MCF 10A (cell line): ENCODE measurements around the gene SEMA5A. TPM values are rescaled to one million over a fixed set of nuclear protein-coding genes. Genes with fewer than 3 reads are reported as not detected.

Source experiments
- BruUV-seq: library from RNA; stranded (reverse); fragments of 400-500 nt; replicated peaks from 2 replicates; lab custom pipeline; 2021; lab: Mats Ljungman, UMichigan
- CTCF ChIA-PET: fragments of 300-600 bp; sonication (Branson Sonifier 250); formaldehyde crosslinking; extraction: SDS; loops from one replicate; lab custom pipeline; 2021; ENCODE audit warnings: antibody characterized with exemption, inconsistent platforms; lab: Yijun Ruan, JAX
- POLR2A ChIA-PET: fragments of 300-600, 350-650 bp; sonication (Branson Sonifier 250); formaldehyde crosslinking; extraction: SDS; loops from one replicate; lab custom pipeline; 2020; ENCODE audit warnings: antibody characterized with exemption, inconsistent platforms; lab: Yijun Ruan, JAX
- DNase-seq: peaks from one replicate; pipeline ENCODE4 v3.0.0-alpha.2; 2018; ENCODE audit not compliant: unreplicated experiment
- H3K27ac Mint-ChIP-seq: one replicate; pipeline ENCODE4 v1.8.0; 2022; ENCODE audit warnings: mild to moderate bottlenecking, low read depth, mixed read lengths; ENCODE audit not compliant: unreplicated experiment
- H3K27me3 Mint-ChIP-seq: one replicate; pipeline ENCODE4 v1.8.0; 2022; ENCODE audit warnings: mixed read lengths; ENCODE audit not compliant: insufficient read depth, unreplicated experiment
- H3K36me3 Mint-ChIP-seq: one replicate; pipeline ENCODE4 v1.8.0; 2022; ENCODE audit warnings: mild to moderate bottlenecking, moderate library complexity, mixed read lengths; ENCODE audit not compliant: insufficient read depth, unreplicated experiment
- H3K4me1 Mint-ChIP-seq: one replicate; pipeline ENCODE4 v1.8.0; 2022; ENCODE audit warnings: mixed read lengths; ENCODE audit not compliant: insufficient read depth, unreplicated experiment
- H3K4me3 Mint-ChIP-seq: one replicate; pipeline ENCODE4 v1.8.0; 2022; ENCODE audit warnings: mild to moderate bottlenecking, moderate library complexity, mixed read lengths; ENCODE audit not compliant: unreplicated experiment
- H3K9me3 Mint-ChIP-seq: one replicate; pipeline ENCODE4 v1.8.0; 2022; ENCODE audit warnings: mixed read lengths; ENCODE audit not compliant: unreplicated experiment
- CTCF ChIP-seq: fragments of 200-600 bp; IDR thresholded peaks from one replicate; pipeline ENCODE4 v1.8.0; 2022; ENCODE audit warnings: antibody characterized with exemption, mild to moderate bottlenecking; ENCODE audit not compliant: unreplicated experiment
- intact Hi-C: fragments of 100-400 bp; cut with micrococcal nuclease; formaldehyde crosslinking; loops from 2 replicates; pipeline ENCODE4 v1.14.1; 2022
- total RNA-seq: library from RNA; stranded (reverse); gene quantifications from 2 replicates; pipeline ENCODE4 v1.2.3, GENCODE V29; 2022

SEMA5A gene
- total RNA-seq, 1 experiment from 2014 or later = 1.2 TPM

DNA sequence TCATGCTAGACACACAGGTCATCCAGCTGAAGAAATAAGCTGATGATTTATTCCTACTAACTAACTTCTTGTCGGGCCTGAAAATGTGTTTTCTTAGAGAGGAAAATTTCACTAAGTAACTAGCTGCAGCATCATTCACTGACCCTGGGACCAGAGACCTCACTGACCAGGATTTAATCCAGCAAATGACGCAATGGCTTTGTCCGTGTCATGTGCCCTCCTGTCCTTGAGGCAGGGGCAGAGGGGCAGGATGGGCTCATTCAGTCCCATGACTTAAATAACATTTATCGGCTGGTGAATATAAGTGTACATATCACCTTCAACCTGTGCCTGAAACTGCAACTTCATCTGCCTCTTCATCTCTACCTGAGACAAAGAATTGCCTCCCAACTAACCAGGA lies 154.8 kb downstream of the SEMA5A start:
- CTCF ChIA-PET = no interaction called here
- Mint-ChIP-seq H3K27me3 (no peaks in the 10 kb centered on the region), H3K36me3 (peaks cover 7% of the 10 kb centered on the region), H3K27ac (no peak overlapping the region), H3K4me3 (no peak overlapping the region), H3K9me3 (no peaks in the 10 kb centered on the region), H3K4me1 (no peaks in the 10 kb centered on the region)
- TF ChIP-seq CTCF = no peak
- POLR2A ChIA-PET = no interaction called here
- intact Hi-C loops = no loop called here
- no peak for DNase-seq
- no TSS peak for BruUV-seq

- Mint-ChIP-seq H3K27ac (no peak overlapping the region), H3K36me3 (peaks cover 7% of the 10 kb centered on the region), H3K4me3 (no peak overlapping the region), H3K9me3 (no peaks in the 10 kb centered on the region), H3K4me1 (no peaks in the 10 kb centered on the region), H3K27me3 (no peaks in the 10 kb centered on the region)
- BruUV-seq = no TSS peak
- ChIA-PET CTCF (no interaction called here), POLR2A (no interaction called here)
- TF ChIP-seq CTCF = no peak
- intact Hi-C loops = no loop called here
- no peak for DNase-seq
These were observed 155.8 kb downstream of the SEMA5A start for GRCh38 chr5:9390113-9390512.

GRCh38 chr5:9388941-9389674 lies 156.8 kb downstream of the SEMA5A start:
- intact Hi-C loops = no loop called here
- no peaks in the 10 kb centered on the region for H3K4me1 Mint-ChIP-seq
- POLR2A ChIA-PET = no interaction called here
- H3K9me3 Mint-ChIP-seq = no peaks in the 10 kb centered on the region
- TF ChIP-seq CTCF = no peak
- no peaks in the 10 kb centered on the region for H3K27me3 Mint-ChIP-seq
- H3K4me3 Mint-ChIP-seq = no peak overlapping the region
- BruUV-seq = no TSS peak
- peaks cover 7% of the 10 kb centered on the region for H3K36me3 Mint-ChIP-seq
- CTCF ChIA-PET = interaction anchor here (0.6 kb wide), 1 partner anchor 92 kb away, joined by 3 read pairs; no protein-coding TSS in a partner anchor
- H3K27ac Mint-ChIP-seq = no peak overlapping the region
- no peak for DNase-seq

DNA sequence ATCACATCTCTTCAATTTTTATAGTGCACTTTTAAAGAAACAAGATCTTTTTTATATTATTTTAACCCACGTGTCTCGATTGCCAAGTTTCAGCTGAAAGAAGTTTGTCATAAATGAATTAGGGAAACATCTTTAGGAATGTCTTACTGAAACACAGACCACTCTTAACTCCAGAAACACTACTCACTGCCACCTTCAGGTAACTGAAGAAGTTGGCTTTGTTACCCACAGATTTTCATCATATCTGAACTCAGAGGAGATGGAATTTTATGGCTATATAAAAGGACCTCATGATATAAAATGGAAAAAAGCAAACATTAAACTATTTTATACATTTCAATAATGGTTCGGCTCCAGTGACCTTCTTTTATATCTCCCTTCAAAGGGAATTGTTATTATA lies 158.0 kb downstream of the SEMA5A start:
- Mint-ChIP-seq H3K9me3 (no peaks in the 10 kb centered on the region), H3K27me3 (no peaks in the 10 kb centered on the region), H3K4me1 (no peaks in the 10 kb centered on the region), H3K27ac (no peak overlapping the region), H3K4me3 (no peak overlapping the region), H3K36me3 (peaks cover 7% of the 10 kb centered on the region)
- DNase-seq = no peak
- intact Hi-C loops = no loop called here
- POLR2A ChIA-PET = interaction anchor here (0.5 kb wide), 1 partner anchor 36 kb away, joined by 3 read pairs; no protein-coding TSS in a partner anchor
- BruUV-seq = no TSS peak
- TF ChIP-seq CTCF = no peak
- CTCF ChIA-PET = interaction anchor here (0.9 kb wide), 1 partner anchor 12 kb away, joined by 3 read pairs; no protein-coding TSS in a partner anchor
